HG02840 (cell line): ENCODE results near the gene AP4B1.
A peak's percentile ranks its signal among the peaks of the same experiment; 100 is the strongest.

Source experiments
- ATAC-seq: cut with Tn5 transposase; IDR thresholded peaks from one replicate; pipeline ENCODE4 v1.9.1; 2021; ENCODE audit warnings: mild to moderate bottlenecking, moderate library complexity, moderate number of reproducible peaks; ENCODE audit not compliant: unreplicated experiment, low FRiP score

The AP4B1 gene

GRCh38 chr1:113898241-113898814, 6.3 kb downstream of the AP4B1 start:
- no peak for ATAC-seq

- ATAC-seq, result no peak
Measured at GRCh38 chr1:113895961-113896360, 8.6 kb downstream of the AP4B1 start.

GRCh38 chr1:113895098-113895497, 9.5 kb downstream of the AP4B1 start:
- ATAC-seq, result no peak

GRCh38 chr1:113893267-113893666, 11.3 kb downstream of the AP4B1 start:
- no peak for ATAC-seq

GRCh38 chr1:113891631-113892220, 12.9 kb downstream of the AP4B1 start:
- ATAC-seq, result no peak

- no peak for ATAC-seq
Measured at GRCh38 chr1:113890816-113891215, 13.8 kb downstream of the AP4B1 start.

- ATAC-seq, result no peak
Measured at GRCh38 chr1:113887402-113888175, 17.0 kb downstream of the AP4B1 start, which contains the start of gene BCL2L15. Gene BCL2L15, minus strand, starts transcription at chr1:113887581. Its CDS starts 206 bp downstream, at chr1:113887375.

- ATAC-seq, result no peak
Measured at GRCh38 chr1:113886417-113887401, 17.9 kb downstream of the AP4B1 start.

- no peak for ATAC-seq
Measured at GRCh38 chr1:113881661-113882060, 22.9 kb downstream of the AP4B1 start.

GRCh38 chr1:113879739-113880038, 24.9 kb downstream of the AP4B1 start:
- no peak for ATAC-seq

GRCh38 chr1:113876176-113876575, 28.4 kb downstream of the AP4B1 start:
- no peak for ATAC-seq

GRCh38 chr1:113875714-113876113, 28.9 kb downstream of the AP4B1 start:
- no peak for ATAC-seq

- ATAC-seq, result no peak
Measured at GRCh38 chr1:113874012-113874879, 30.4 kb downstream of the AP4B1 start.

- ATAC-seq, result peak; percentile 10
Measured at GRCh38 chr1:113872219-113872935, 32.2 kb downstream of the AP4B1 start.

- peak; percentile 91 for ATAC-seq
Measured at GRCh38 chr1:113871597-113872113, 32.9 kb downstream of the AP4B1 start, which contains the start of gene PTPN22. Gene PTPN22, minus strand, starts transcription at chr1:113871712.

- no peak for ATAC-seq
Measured at GRCh38 chr1:113870778-113871177, 33.8 kb downstream of the AP4B1 start.

- ATAC-seq, result no peak
Measured at GRCh38 chr1:113868387-113869083, 36.1 kb downstream of the AP4B1 start.

- no peak for ATAC-seq
Measured at GRCh38 chr1:113861641-113862040, 43.0 kb downstream of the AP4B1 start.
